Measurements from ENCODE around the gene ZSCAN21.

The ZSCAN21 gene

GRCh38 chr7:100088621-100089457 is 39.3 kb downstream of the ZSCAN21 start, which contains the start of gene COPS6:
Gene COPS6, plus strand, starts transcription at chr7:100088969. Its CDS starts 22 bp downstream, at chr7:100088991.
- DNase-seq (ENCODE audit: low read depth, low spot score): peak; percentile 75
- in situ Hi-C loops (cut with HindIII; ENCODE audit: low sequenced_read_pairs): no loop called here
- H3K4me3 ChIP-seq (ENCODE audit: low read depth, low read length): peak within 1 kb of the TSS; percentile 91
- no peak for TF ChIP-seq CTCF (IDR thresholded peaks at IDR 0.05; ENCODE audit: low read depth, low read length)

GRCh38 chr7:100089458-100090196 is 40.1 kb downstream of the ZSCAN21 start:
- DNase-seq (ENCODE audit: low read depth, low spot score): no peak
- H3K4me3 ChIP-seq (ENCODE audit: low read depth, low read length): peak overlapping the region; percentile 91
- no peak for TF ChIP-seq CTCF (IDR thresholded peaks at IDR 0.05; ENCODE audit: low read depth, low read length)
- in situ Hi-C loops (cut with HindIII; ENCODE audit: low sequenced_read_pairs): no loop called here

GRCh38 chr7:100090527-100091410 is 41.2 kb downstream of the ZSCAN21 start:
- H3K4me3 ChIP-seq (ENCODE audit: low read depth, low read length): no peak overlapping the region
- no peak for TF ChIP-seq CTCF (IDR thresholded peaks at IDR 0.05; ENCODE audit: low read depth, low read length)
- in situ Hi-C loops (cut with HindIII; ENCODE audit: low sequenced_read_pairs): no loop called here
- no peak for DNase-seq (ENCODE audit: low read depth, low spot score)

GRCh38 chr7:100091411-100092181 is 42.0 kb downstream of the ZSCAN21 start:
- in situ Hi-C loops (cut with HindIII; ENCODE audit: low sequenced_read_pairs): no loop called here
- TF ChIP-seq CTCF (IDR thresholded peaks at IDR 0.05; ENCODE audit: low read depth, low read length): peak; percentile 14
- DNase-seq (ENCODE audit: low read depth, low spot score): no peak
- no peak overlapping the region for H3K4me3 ChIP-seq (ENCODE audit: low read depth, low read length)

- no peak for TF ChIP-seq CTCF (IDR thresholded peaks at IDR 0.05; ENCODE audit: low read depth, low read length)
- in situ Hi-C loops (cut with HindIII; ENCODE audit: low sequenced_read_pairs): no loop called here
- no peak for DNase-seq (ENCODE audit: low read depth, low spot score)
- no peak overlapping the region for H3K4me3 ChIP-seq (ENCODE audit: low read depth, low read length)
Measured at GRCh38 chr7:100093054-100093453, 43.5 kb downstream of the ZSCAN21 start.

Data from astrocyte of the spinal cord (primary cell).